ENCODE data around the gene CHRNB4. TPM values are rescaled to one million over a fixed set of nuclear protein-coding genes. Genes with fewer than 3 reads are reported as not detected.
"Not testable (repeated sequence)": the region's sequence is repeated elsewhere in the genome, so short reads cannot be mapped to it uniquely, and the experiment has no call there.

The CHRNB4 gene
- total and polyA plus RNA-seq, 2 of the 8 experiments (the other 6 are each of a cell fraction or from before 2014, with no cell fraction given): 2.4 to 4.5 TPM

GRCh38 chr15:78683599-78683998 is 42.6 kb upstream of the CHRNB4 start:
- H3K18ac ChIP-seq (ENCODE audit: extremely low read depth, low read length); H3K36me3 ChIP-seq (ENCODE audit: control insufficient read depth in 2 of 4, insufficient read depth in 4 of 4, low read length in 3 of 4); H2BK5ac ChIP-seq (ENCODE audit: low read depth, low read length); H2AFZ ChIP-seq (ENCODE audit: low read length); H3K9me3 ChIP-seq (ENCODE audit: insufficient read depth in 2 of 2, low read depth in 1 of 2, low read length in 1 of 2); FAIRE-seq; H3K14ac ChIP-seq (ENCODE audit: insufficient read length); H2AK5ac ChIP-seq (ENCODE audit: low read depth, low read length); H3K79me2 ChIP-seq (ENCODE audit: control insufficient read depth in 1 of 2, insufficient read depth in 2 of 2, low read length in 2 of 2); H2BK20ac ChIP-seq (ENCODE audit: low read length); H3K27me3 ChIP-seq (replicated peaks in 1 of 4; ENCODE audit: control insufficient read depth in 3 of 4, extremely low read depth in 1 of 4, insufficient read depth in 3 of 4, low read length in 3 of 4); H2BK120ac ChIP-seq (replicated peaks; ENCODE audit: low read depth, low read length); POLR2A ChIA-PET (ENCODE audit: partially characterized antibody); H4K8ac ChIP-seq (ENCODE audit: extremely low read depth, insufficient read depth, low read length); H3K23ac ChIP-seq (ENCODE audit: insufficient read length); H3K4me2 ChIP-seq (ENCODE audit: insufficient read depth in 1 of 2, low read depth in 2 of 2, low read length in 2 of 2); H4K91ac ChIP-seq (replicated peaks; ENCODE audit: insufficient read length, low read length); H3K23me2 ChIP-seq (ENCODE audit: low read depth, low read length); H3K9ac ChIP-seq (replicated peaks in 1 of 4; ENCODE audit: extremely low read depth in 1 of 4, low read depth in 3 of 4, low read length in 3 of 4); H4K5ac ChIP-seq (ENCODE audit: insufficient read length, low read depth, low read length); H3K56ac ChIP-seq (replicated peaks; ENCODE audit: insufficient read length, low read depth, low read length); H2BK15ac ChIP-seq (ENCODE audit: low read length); H3K79me1 ChIP-seq (ENCODE audit: low read depth, low read length); H3K4ac ChIP-seq (replicated peaks; ENCODE audit: insufficient read length, low read depth, low read length); H3K27ac ChIP-seq (ENCODE audit: low read depth, low read length); H3K4me3 ChIP-seq (ENCODE audit: extremely low read depth in 1 of 4, insufficient read depth in 2 of 4, low read depth in 3 of 4, low read length in 4 of 4); H2BK12ac ChIP-seq (ENCODE audit: low read depth, low read length); H4K20me1 ChIP-seq (replicated peaks in 1 of 2; ENCODE audit: control insufficient read depth in 1 of 2, insufficient read depth in 2 of 2, low read length in 2 of 2): not testable (repeated sequence)
- WGBS, 2 experiments (ENCODE audit: extremely low coverage in 1 of 2, insufficient coverage in 1 of 2, insufficient read length in 1 of 2, insufficient replicate concordance in 2 of 2, low coverage in 1 of 2, low lambda C conversion rate in 2 of 2, missing lambda C conversion rate in 1 of 2): 94% methylated on average over 8 of the region's 8 CpGs; no CpG with 5 or more reads in 1 of the 2 experiments
- CTCF ChIA-PET (ENCODE audit: partially characterized antibody): interaction anchor here (1.0 to 4.8 kb wide), 7 partner anchors 8 to 64 kb away, joined by 3 to 31 read pairs (median 4); no protein-coding TSS in a partner anchor
- peak in 1 of 2 experiments; percentile 17 for DNase-seq (ENCODE audit: low read depth in 1 of 2, low spot score in 2 of 2)
- peaks cover 9 to 18% (median 16%) of the 10 kb centered on the region in 4 experiments for H3K4me1 ChIP-seq (replicated peaks in 1 of 4; ENCODE audit: control insufficient read depth in 3 of 4, insufficient read depth in 4 of 4, low read length in 3 of 4)
